ENCODE measurements around the gene MUC5AC.

DNA sequence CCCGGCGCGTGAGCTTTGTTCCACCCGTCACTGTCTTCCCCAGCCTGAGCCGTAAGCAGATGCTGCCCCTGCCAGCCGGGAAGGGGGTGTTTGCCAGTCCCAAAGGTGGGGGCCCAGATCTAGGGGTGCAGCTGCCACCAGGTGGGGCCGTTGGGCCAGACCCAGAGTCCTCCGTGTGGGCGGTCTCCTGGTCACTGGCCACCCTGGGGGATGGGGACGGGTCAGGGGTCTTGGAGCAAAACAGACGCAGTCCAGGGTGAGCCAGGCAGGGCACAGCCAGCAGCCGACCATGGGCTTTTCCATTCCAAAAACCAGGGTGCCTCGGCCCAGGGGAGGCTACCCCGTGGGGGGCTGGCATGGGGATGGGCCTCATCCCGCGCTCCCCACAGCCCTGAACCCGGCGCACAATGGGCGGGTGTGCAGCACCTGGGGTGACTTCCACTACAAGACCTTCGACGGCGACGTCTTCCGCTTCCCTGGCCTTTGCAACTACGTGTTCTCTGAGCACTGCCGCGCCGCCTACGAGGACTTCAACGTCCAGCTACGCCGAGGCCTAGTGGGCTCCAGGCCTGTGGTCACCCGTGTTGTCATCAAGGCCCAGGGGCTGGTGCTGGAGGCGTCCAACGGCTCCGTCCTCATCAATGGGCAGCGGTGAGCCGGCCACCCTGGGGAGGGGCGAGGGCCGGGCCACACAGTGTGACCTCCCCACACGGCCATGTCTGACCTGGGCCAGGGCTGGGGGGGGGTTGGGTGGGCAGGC is 68.7 kb downstream of the MUC5AC start:
- TF ChIP-seq FOXM1 (IDR thresholded peaks at IDR 0.05; ENCODE audit: borderline replicate concordance) (no peak), FOXK2 (IDR thresholded peaks at IDR 0.05) (no peak), L3MBTL2 (conservative IDR thresholded peaks at IDR 0.05) (no peak), SP1 (IDR thresholded peaks at IDR 0.05) (no peak)

Data from HEK293T (cell line).